ENCODE data around the gene POT1.

DNA sequence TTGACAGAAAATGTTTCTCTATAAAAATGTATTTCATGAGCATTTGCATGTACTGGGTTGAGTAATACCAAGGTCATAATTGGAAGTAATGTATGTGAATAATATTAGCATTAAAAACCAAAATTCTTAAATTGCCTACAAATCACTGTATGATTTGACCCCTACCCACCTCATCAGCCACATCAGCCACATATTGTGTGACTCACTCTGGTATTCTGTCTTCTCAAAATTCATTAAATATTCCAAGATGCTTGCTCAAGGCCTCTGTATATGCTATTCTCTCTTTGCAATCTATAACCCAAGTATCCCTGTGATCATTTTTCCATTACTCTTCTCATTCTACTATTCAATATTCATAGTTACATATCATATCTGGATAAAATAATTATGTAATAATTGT, 21.4 kb downstream of the POT1 start:
- TF ChIP-seq, protein P1, sequence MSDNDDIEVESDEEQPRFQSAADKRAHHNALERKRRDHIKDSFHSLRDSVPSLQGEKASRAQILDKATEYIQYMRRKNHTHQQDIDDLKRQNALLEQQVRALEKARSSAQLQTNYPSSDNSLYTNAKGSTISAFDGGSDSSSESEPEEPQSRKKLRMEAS (CRISPR knock-in tag; IDR thresholded peaks at IDR 0.05) = no peak
- TF ChIP-seq, protein P2, sequence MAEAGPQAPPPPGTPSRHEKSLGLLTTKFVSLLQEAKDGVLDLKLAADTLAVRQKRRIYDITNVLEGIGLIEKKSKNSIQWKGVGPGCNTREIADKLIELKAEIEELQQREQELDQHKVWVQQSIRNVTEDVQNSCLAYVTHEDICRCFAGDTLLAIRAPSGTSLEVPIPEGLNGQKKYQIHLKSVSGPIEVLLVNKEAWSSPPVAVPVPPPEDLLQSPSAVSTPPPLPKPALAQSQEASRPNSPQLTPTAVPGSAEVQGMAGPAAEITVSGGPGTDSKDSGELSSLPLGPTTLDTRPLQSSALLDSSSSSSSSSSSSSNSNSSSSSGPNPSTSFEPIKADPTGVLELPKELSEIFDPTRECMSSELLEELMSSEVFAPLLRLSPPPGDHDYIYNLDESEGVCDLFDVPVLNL (CRISPR knock-in tag; IDR thresholded peaks at IDR 0.05; ENCODE audit: borderline replicate concordance, low read depth) = no peak

Data from WTC11 (cell line).